Ascending aorta (tissue), 2 donors: Measurements from ENCODE around the gene GHRL. TPM values are rescaled to one million over a fixed set of nuclear protein-coding genes. Genes with fewer than 3 reads are reported as not detected.

Experiments
- DNase-seq, 2 donors: peaks; one replicate each; pipeline ENCODE4 v3.0.0-alpha.2; 2019; ENCODE audit warnings: low spot score in 2 of 2
- H3K27ac ChIP-seq, 2 donors: fragments of 200-600 bp; sonication (generic); one replicate each; pipeline ENCODE4 v1.5.1; 2016 to 2017; ENCODE audit warnings: mild to moderate bottlenecking in 1 of 2
- H3K27me3 ChIP-seq: fragments of 200-600 bp; sonication (generic); one replicate; pipeline ENCODE4 v1.5.1; 2017
- H3K36me3 ChIP-seq, 2 donors: fragments of 200-600 bp; sonication (generic); one replicate each; pipeline ENCODE4 v1.5.1; 2016
- H3K4me1 ChIP-seq, 2 donors: fragments of 200-600 bp; sonication (generic); one replicate each; pipeline ENCODE4 v1.5.1; 2016 to 2017; ENCODE audit warnings: mild to moderate bottlenecking in 1 of 2
- H3K4me3 ChIP-seq, 2 donors: fragments of 200-600 bp; sonication (generic); one replicate each; pipeline ENCODE4 v1.5.1; 2016 to 2017; ENCODE audit warnings: mild to moderate bottlenecking in 1 of 2
- H3K9me3 ChIP-seq, 2 donors: fragments of 200-600 bp; sonication (generic); one replicate each; pipeline ENCODE4 v1.5.1; 2016
- intact Hi-C: fragments of 100-400 bp; cut with DNase I; formaldehyde crosslinking; loops from one replicate; pipeline ENCODE4 v1.15.1; 2023
- total RNA-seq: library from RNA; depleted of rRNA; stranded (reverse); fragments of >200 nt; gene quantifications from one replicate; pipeline ENCODE4 v1.1.0, GENCODE V29; 2016
- TF ChIP-seq, protein P1 (sequence below), 3 experiments: fragments of 200-600 bp in 2 of 3; fragments of 450-650 bp in 1 of 3; sonication (generic) in 2 of 3; IDR thresholded peaks; one replicate each; pipeline ENCODE4 v1.5.1; 2016 to 2019; ENCODE audit warnings: antibody characterized with exemption in 3 of 3, mild to moderate bottlenecking in 1 of 3, moderate library complexity in 1 of 3

Gene GHRL
- total RNA-seq, 1 donor from 2014 or later = not detected

- H3K27me3 ChIP-seq = no peaks in the 10 kb centered on the region
- intact Hi-C loops = no loop called here
- H3K27ac ChIP-seq = no peak overlapping the region
- TF ChIP-seq, protein P1, sequence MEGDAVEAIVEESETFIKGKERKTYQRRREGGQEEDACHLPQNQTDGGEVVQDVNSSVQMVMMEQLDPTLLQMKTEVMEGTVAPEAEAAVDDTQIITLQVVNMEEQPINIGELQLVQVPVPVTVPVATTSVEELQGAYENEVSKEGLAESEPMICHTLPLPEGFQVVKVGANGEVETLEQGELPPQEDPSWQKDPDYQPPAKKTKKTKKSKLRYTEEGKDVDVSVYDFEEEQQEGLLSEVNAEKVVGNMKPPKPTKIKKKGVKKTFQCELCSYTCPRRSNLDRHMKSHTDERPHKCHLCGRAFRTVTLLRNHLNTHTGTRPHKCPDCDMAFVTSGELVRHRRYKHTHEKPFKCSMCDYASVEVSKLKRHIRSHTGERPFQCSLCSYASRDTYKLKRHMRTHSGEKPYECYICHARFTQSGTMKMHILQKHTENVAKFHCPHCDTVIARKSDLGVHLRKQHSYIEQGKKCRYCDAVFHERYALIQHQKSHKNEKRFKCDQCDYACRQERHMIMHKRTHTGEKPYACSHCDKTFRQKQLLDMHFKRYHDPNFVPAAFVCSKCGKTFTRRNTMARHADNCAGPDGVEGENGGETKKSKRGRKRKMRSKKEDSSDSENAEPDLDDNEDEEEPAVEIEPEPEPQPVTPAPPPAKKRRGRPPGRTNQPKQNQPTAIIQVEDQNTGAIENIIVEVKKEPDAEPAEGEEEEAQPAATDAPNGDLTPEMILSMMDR (IDR thresholded peaks at IDR 0.05) = no peak
- peaks cover 0 to 5% of the 10 kb centered on the region in 2 donors for H3K4me1 ChIP-seq
- H3K9me3 ChIP-seq = no peaks in the 10 kb centered on the region
- no peak for DNase-seq
- peaks cover 24 to 40% of the 10 kb centered on the region in 2 donors for H3K36me3 ChIP-seq
- H3K4me3 ChIP-seq = no peak overlapping the region
Observed at GRCh38 chr3:10265833-10266232, 26.9 kb downstream of the GHRL start.

GRCh38 chr3:10263646-10264363 is 28.9 kb downstream of the GHRL start:
- no peaks in the 10 kb centered on the region for H3K9me3 ChIP-seq
- intact Hi-C loops = no loop called here
- no peak overlapping the region for H3K27ac ChIP-seq
- peaks cover 19 to 39% of the 10 kb centered on the region in 2 donors for H3K36me3 ChIP-seq
- no peak overlapping the region for H3K4me3 ChIP-seq
- no peaks in the 10 kb centered on the region for H3K27me3 ChIP-seq
- TF ChIP-seq, protein P1 (IDR thresholded peaks at IDR 0.05) = peak in 2 of 3 experiments; percentile 43 to 48
- peaks cover 0 to 5% of the 10 kb centered on the region in 2 donors for H3K4me1 ChIP-seq
- DNase-seq = no peak

- Histone ChIP-seq H3K4me3 (no peak overlapping the region), H3K36me3 (peaks cover 19 to 37% of the 10 kb centered on the region in 2 donors), H3K27me3 (no peaks in the 10 kb centered on the region), H3K27ac (no peak overlapping the region), H3K9me3 (no peaks in the 10 kb centered on the region), H3K4me1 (no peaks in the 10 kb centered on the region)
- TF ChIP-seq, protein P1 (IDR thresholded peaks at IDR 0.05) = no peak
- DNase-seq = no peak
- intact Hi-C loops = no loop called here
Observed at GRCh38 chr3:10262027-10262426, 30.7 kb downstream of the GHRL start.

DNA sequence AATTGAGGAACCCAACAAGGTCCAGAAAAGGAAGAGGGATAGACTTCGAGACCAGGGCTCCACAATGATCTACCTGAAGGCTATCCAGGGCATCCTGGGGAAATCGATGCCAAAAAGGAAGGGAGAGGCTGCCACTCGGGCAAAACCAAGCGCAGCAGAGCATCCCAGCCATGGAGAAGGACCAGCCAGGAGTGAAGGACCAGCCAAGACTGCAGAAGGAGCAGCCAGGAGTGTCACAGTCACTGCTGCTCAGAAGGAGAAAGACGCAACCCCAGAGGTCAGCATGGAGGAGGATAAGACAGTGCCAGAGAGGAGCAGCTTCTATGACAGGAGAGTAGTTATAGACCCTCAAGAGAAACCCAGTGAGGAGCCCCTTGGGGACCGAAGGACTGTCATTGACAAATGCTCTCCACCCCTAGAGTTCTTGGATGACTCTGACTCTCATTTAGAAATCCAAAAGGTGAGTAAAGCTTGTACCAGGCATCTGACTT is 32.5 kb downstream of the GHRL start:
- H3K27ac ChIP-seq = no peak overlapping the region
- no peak overlapping the region for H3K4me3 ChIP-seq
- no peak for DNase-seq
- no peaks in the 10 kb centered on the region for H3K27me3 ChIP-seq
- TF ChIP-seq, protein P1 (IDR thresholded peaks at IDR 0.05) = no peak
- H3K36me3 ChIP-seq = peaks cover 25 to 46% of the 10 kb centered on the region in 2 donors
- intact Hi-C loops = no loop called here
- no peaks in the 10 kb centered on the region for H3K4me1 ChIP-seq
- no peaks in the 10 kb centered on the region for H3K9me3 ChIP-seq

DNA sequence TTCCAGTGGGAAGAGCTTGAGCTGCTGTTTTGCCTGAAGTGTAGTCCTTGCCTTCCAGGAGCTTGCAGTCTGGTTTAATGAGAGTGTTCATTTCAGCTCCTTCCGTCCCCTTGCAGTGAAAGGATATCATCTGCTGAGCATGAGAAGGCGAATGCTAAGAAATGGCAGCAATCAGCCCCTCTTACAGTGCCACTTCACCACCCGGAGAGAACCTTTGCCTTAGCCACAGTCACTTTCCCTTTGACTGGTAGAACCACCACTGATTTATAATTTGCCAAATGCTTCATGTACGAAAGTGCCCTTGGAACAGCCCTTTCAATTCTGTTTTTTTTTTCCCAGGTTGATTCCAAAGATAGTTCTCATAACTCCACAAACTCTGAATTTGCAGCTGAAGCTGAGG is 32.9 kb downstream of the GHRL start:
- intact Hi-C loops = no loop called here
- no peaks in the 10 kb centered on the region for H3K27me3 ChIP-seq

More for the DNA sequence above, 32.9 kb downstream of the GHRL start:
- Histone ChIP-seq H3K36me3 (peaks cover 25 to 47% of the 10 kb centered on the region in 2 donors), H3K4me1 (no peaks in the 10 kb centered on the region), H3K27ac (no peak overlapping the region), H3K4me3 (no peak overlapping the region), H3K9me3 (no peaks in the 10 kb centered on the region)
- no peak for DNase-seq
- TF ChIP-seq, protein P1 (IDR thresholded peaks at IDR 0.05) = no peak
